Measurements from ENCODE around the gene ADCY2. TPM values are rescaled to one million over a fixed set of nuclear protein-coding genes. Genes with fewer than 3 reads are reported as not detected.

ADCY2 gene
- total RNA-seq, 4 donors from 2014 or later = 0.34 to 2.7 (median 1.5) TPM

DNA sequence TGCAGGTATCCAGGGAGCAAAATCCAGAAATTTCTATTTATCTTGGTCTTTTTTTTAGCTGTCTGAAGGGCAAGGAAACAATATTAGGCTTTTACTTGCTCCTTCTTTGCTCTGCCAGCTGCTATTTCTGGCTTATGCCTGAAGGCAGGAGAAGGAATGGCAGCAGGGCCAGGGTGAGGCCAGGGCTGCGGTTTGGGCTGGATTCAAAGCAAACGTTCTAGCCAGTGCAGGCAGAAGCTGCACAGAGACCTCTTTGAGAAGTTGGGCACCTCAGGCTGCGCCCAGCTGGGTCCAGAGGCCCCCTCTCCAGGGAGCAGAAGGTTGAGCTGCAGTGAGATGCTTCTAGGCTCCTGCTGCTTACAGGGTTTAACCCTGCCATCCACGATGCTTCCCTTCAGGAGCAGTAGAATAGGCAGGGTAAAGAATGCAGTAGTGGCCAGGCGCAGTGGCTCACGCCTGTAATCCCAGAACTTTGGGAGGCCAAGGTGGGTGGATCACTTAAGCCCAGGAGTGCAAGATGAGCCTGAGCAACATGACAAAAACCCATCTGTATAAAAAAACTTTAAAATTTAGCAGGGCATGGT, 201.2 kb downstream of the ADCY2 start:
- no peak overlapping the region for H3K4me3 ChIP-seq (replicated peaks in 1 of 3)
- no peaks in the 10 kb centered on the region for H3K9me3 ChIP-seq
- H3K4me1 ChIP-seq = no peaks in the 10 kb centered on the region
- intact Hi-C loops (cut with DNase I) = no loop called here
- 64 to 74% methylated on average over 6 of the region's 6 CpGs for WGBS, 2 donors
- no peak for DNase-seq
- TF ChIP-seq POLR2A (IDR thresholded peaks at IDR 0.05) = no peak
- TF ChIP-seq, protein P1, sequence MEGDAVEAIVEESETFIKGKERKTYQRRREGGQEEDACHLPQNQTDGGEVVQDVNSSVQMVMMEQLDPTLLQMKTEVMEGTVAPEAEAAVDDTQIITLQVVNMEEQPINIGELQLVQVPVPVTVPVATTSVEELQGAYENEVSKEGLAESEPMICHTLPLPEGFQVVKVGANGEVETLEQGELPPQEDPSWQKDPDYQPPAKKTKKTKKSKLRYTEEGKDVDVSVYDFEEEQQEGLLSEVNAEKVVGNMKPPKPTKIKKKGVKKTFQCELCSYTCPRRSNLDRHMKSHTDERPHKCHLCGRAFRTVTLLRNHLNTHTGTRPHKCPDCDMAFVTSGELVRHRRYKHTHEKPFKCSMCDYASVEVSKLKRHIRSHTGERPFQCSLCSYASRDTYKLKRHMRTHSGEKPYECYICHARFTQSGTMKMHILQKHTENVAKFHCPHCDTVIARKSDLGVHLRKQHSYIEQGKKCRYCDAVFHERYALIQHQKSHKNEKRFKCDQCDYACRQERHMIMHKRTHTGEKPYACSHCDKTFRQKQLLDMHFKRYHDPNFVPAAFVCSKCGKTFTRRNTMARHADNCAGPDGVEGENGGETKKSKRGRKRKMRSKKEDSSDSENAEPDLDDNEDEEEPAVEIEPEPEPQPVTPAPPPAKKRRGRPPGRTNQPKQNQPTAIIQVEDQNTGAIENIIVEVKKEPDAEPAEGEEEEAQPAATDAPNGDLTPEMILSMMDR (IDR thresholded peaks at IDR 0.05) = no peak
- no peaks in the 10 kb centered on the region for H3K36me3 ChIP-seq
- no peaks in the 10 kb centered on the region for H3K27me3 ChIP-seq
- H3K27ac ChIP-seq = no peak overlapping the region

DNA sequence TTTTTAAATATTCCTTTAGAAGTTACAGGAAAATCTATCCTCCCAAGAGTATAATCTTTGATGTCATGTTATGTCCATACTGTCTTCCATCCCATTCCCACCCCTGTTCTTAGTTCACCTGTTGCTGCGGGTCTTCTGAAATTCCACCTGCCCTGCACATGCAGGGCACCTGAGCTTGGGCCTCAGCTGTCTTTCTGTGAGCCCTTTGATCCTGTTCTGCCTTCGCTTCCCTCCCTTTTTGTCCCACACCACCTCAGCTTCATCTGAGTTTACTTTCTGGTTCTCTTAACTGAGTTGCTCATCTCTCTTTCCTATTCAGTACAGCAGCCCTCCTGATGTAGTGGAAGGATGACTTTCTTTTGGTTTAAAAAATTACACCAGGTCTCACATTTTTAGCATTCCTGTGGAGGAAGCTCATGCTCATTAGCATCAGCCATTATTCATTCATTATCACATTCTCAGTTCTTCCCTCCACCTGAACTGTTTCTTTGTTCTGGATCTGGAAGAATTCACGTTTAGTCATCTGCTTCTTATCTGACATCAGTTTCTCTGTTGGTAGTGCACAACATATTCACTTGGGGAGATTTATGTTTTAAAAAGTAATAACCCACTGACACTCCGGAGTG, 211.0 kb downstream of the ADCY2 start:
- no peak for DNase-seq
- Histone ChIP-seq H3K9me3 (no peaks in the 10 kb centered on the region), H3K4me3 (replicated peaks in 1 of 3) (no peak overlapping the region), H3K4me1 (no peaks in the 10 kb centered on the region), H3K27ac (no peak overlapping the region), H3K36me3 (no peaks in the 10 kb centered on the region), H3K27me3 (no peaks in the 10 kb centered on the region)
- TF ChIP-seq POLR2A (IDR thresholded peaks at IDR 0.05) = no peak
- TF ChIP-seq, protein P1 (IDR thresholded peaks at IDR 0.05) = no peak
- intact Hi-C loops (cut with DNase I) = no loop called here
- WGBS, 2 donors = 52 to 59% methylated on average over 4 of the region's 4 CpGs

DNA sequence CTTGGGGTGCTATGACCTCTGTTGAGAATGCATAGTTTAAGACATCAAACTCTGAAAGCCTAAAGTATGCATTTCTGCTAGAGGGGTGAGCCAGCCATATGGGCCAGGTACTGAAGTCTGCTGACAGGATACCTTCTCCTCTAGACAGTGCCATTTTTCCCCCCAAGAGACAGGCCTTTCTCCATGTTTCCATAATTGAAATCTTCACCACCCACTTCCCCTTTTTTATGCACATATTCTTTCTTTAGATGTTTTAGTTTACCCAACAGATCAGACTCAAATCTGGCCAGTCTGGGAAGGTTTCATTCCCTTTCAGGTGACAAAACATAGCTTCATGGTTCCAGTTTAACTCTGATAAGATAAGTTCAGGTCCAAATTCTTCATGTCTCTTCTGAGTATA, 212.8 kb downstream of the ADCY2 start:
- Histone ChIP-seq H3K27ac (no peak overlapping the region), H3K27me3 (no peaks in the 10 kb centered on the region), H3K9me3 (no peaks in the 10 kb centered on the region), H3K36me3 (no peaks in the 10 kb centered on the region), H3K4me1 (no peaks in the 10 kb centered on the region), H3K4me3 (replicated peaks in 1 of 3) (no peak overlapping the region)
- no peak for DNase-seq
- intact Hi-C loops (cut with DNase I) = no loop called here
- TF ChIP-seq, protein P1 (IDR thresholded peaks at IDR 0.05) = no peak
- no peak for TF ChIP-seq POLR2A (IDR thresholded peaks at IDR 0.05)

DNA sequence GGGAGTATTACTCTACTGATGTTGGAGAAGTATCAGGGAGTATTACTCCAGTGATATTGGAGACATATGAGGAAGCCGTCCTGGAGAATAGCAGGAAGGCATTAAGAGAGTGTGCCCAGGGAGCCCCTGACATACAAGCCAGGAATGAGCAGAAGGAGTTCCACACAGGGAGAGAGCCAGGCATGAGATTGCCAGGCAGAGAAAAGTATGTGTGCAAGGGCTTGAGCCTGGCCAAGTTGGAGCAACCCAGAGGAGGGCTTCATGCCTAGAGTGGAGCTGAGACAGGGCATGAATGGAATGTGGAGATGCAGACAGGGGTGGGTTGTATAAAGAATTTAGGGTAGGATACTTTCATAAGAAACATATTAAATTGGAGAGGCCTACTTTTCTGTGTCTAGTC, 213.8 kb downstream of the ADCY2 start:
- no peak for TF ChIP-seq POLR2A (IDR thresholded peaks at IDR 0.05)
- TF ChIP-seq, protein P1 (IDR thresholded peaks at IDR 0.05) = no peak
- H3K4me3 ChIP-seq (replicated peaks in 1 of 3) = no peak overlapping the region
- H3K36me3 ChIP-seq = no peaks in the 10 kb centered on the region
- no peak overlapping the region for H3K27ac ChIP-seq
- no peaks in the 10 kb centered on the region for H3K9me3 ChIP-seq
- DNase-seq = no peak
- H3K27me3 ChIP-seq = no peaks in the 10 kb centered on the region
- 51 to 76% methylated on average over 1 of the region's 1 CpG for WGBS, 2 donors
- intact Hi-C loops (cut with DNase I) = no loop called here
- no peaks in the 10 kb centered on the region for H3K4me1 ChIP-seq

DNA sequence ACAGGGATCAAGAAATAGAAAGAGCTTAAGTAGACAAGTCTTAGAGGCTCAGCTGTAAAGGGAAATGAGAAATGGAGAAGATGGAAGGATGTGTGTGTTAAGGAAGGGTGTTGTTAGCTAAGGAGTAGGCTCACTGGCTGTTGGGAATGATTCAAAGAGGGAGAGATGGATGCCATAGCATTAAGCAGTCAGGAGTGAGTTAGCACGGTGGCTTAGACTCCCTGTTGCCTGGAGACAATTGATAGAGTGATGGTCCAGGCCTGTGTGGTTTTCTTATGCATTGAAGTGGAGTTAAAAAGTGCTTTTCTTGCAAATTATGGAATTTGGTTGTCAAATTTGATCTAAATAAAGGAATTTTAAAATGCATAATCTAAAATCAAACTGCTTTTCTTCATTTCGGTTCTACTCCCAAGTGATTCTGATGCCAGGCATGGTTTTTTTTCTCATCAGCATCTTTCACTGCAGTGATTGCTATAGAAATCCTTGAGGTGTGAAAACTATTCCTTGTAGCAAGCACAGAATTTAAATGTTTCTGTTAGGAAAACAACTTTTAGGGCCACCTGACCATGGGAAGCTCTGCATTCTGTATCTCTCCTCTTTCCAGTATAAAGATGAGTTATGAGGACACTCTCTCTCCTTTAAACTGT, 214.7 kb downstream of the ADCY2 start:
- intact Hi-C loops (cut with DNase I) = no loop called here
- WGBS, 2 donors = 81 to 89% methylated on average over 2 of the region's 2 CpGs

More for the DNA sequence above, 214.7 kb downstream of the ADCY2 start:
- Histone ChIP-seq H3K36me3 (no peaks in the 10 kb centered on the region), H3K27ac (no peak overlapping the region), H3K27me3 (no peaks in the 10 kb centered on the region), H3K4me3 (replicated peaks in 1 of 3) (no peak overlapping the region), H3K9me3 (no peaks in the 10 kb centered on the region), H3K4me1 (no peaks in the 10 kb centered on the region)
- DNase-seq = no peak
- TF ChIP-seq, protein P1 (IDR thresholded peaks at IDR 0.05) = no peak
- TF ChIP-seq POLR2A (IDR thresholded peaks at IDR 0.05) = no peak
